ENCODE data around the gene NAV2. TPM values are rescaled to one million over a fixed set of nuclear protein-coding genes. Genes with fewer than 3 reads are reported as not detected.

NAV2 gene
- polyA plus RNA-seq, 3 donors, result not detected

DNA sequence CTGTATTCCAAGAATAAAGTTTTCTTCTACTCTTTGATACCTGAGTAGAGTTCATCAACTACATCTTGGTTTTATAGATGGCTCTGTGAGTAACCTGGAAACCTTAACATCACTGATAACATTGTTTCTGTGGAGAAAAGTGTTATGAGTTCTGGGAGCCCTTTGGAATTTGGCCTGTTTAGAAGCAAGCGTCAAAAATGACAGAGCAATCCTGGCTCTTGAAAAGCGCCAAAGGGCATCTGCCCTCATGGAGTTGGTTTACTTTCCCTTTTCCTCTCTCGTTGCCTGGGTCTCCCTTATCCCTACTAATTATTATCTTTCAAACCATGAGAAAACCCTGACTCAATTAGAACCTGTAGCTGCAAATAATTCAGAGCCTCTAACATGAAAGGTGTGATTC, 307.6 kb downstream of the NAV2 start:
- peaks cover 0 to 1% (median 0%) of the 10 kb centered on the region in 7 donors for H3K9me3 Mint-ChIP-seq
- no peak overlapping the region for H3K4me3 Mint-ChIP-seq
- H3K36me3 Mint-ChIP-seq, result no peaks in the 10 kb centered on the region
- H3K9ac ChIP-seq (ENCODE audit: insufficient read depth, low read length, poor library complexity, severe bottlenecking), result no peak overlapping the region
- no peaks in the 10 kb centered on the region for H3K36me3 ChIP-seq (replicated peaks in 1 of 2; ENCODE audit: control insufficient read depth in 1 of 2, insufficient read depth in 2 of 2, low read length in 2 of 2)
- H3K27me3 Mint-ChIP-seq (ENCODE audit: low read depth in 3 of 3), result peaks cover 0 to 4% (median 0%) of the 10 kb centered on the region in 3 donors
- no peaks in the 10 kb centered on the region for H3K79me2 ChIP-seq (ENCODE audit: insufficient read depth, low read length)
- no peak for DNase-seq
- H3K4me1 ChIP-seq (ENCODE audit: control insufficient read depth in 1 of 2, insufficient read depth in 2 of 2, low read length in 2 of 2), result no peaks in the 10 kb centered on the region
- H3K27ac Mint-ChIP-seq, result no peak overlapping the region
- WGBS (ENCODE audit: insufficient coverage), result 84% methylated on average over 3 of the region's 3 CpGs
- no peaks in the 10 kb centered on the region for H3K9me3 ChIP-seq (replicated peaks in 1 of 2; ENCODE audit: control insufficient read depth in 1 of 2, insufficient read depth in 1 of 2, low read length in 2 of 2)
- H3K27me3 ChIP-seq (ENCODE audit: control insufficient read depth in 2 of 2, insufficient read depth in 2 of 2, low read length in 2 of 2), result no peaks in the 10 kb centered on the region
- H3K4me1 Mint-ChIP-seq, result no peaks in the 10 kb centered on the region
- no peak overlapping the region for H2AFZ ChIP-seq (ENCODE audit: insufficient read depth, low read depth, low read length, poor library complexity, severe bottlenecking)
- H3K4me3 ChIP-seq (replicated peaks in 1 of 3; ENCODE audit: low read depth in 2 of 3, low read length in 3 of 3), result no peak overlapping the region
- H4K20me1 ChIP-seq (ENCODE audit: insufficient read depth, low read length), result no peaks in the 10 kb centered on the region
- intact Hi-C loops (cut with micrococcal nuclease), result no loop called here
- no peak overlapping the region for H3K4me2 ChIP-seq (replicated peaks; ENCODE audit: extremely low read depth, low read length, poor library complexity, severe bottlenecking)
- H3K27ac ChIP-seq (ENCODE audit: low read depth in 1 of 2, low read length in 2 of 2), result no peak overlapping the region
- TF ChIP-seq, protein P1, sequence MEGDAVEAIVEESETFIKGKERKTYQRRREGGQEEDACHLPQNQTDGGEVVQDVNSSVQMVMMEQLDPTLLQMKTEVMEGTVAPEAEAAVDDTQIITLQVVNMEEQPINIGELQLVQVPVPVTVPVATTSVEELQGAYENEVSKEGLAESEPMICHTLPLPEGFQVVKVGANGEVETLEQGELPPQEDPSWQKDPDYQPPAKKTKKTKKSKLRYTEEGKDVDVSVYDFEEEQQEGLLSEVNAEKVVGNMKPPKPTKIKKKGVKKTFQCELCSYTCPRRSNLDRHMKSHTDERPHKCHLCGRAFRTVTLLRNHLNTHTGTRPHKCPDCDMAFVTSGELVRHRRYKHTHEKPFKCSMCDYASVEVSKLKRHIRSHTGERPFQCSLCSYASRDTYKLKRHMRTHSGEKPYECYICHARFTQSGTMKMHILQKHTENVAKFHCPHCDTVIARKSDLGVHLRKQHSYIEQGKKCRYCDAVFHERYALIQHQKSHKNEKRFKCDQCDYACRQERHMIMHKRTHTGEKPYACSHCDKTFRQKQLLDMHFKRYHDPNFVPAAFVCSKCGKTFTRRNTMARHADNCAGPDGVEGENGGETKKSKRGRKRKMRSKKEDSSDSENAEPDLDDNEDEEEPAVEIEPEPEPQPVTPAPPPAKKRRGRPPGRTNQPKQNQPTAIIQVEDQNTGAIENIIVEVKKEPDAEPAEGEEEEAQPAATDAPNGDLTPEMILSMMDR (IDR thresholded peaks at IDR 0.05), result no peak

DNA sequence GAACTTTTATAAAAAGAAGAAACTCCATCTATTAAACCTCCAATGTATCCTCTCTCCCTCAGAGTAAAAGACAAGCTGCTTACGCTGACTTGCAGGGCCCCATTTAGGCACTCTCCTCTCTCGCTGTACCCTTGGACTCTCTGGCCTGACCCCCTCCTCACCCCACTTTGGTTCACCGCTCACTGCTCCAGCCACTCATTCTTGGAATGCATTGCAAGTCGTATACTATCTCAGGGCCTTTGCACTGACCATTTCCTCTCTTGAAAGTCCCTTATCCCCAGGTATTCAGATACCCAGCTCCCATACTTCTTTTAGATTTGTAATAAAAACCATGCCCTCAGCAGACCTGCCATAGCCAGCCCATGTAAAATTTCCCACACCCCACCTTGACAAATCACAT, 308.1 kb downstream of the NAV2 start:
- TF ChIP-seq, protein P1 (IDR thresholded peaks at IDR 0.05), result no peak
- H3K9ac ChIP-seq (ENCODE audit: insufficient read depth, low read length, poor library complexity, severe bottlenecking), result no peak overlapping the region
- Mint-ChIP-seq H3K9me3 (peaks cover 0 to 1% (median 0%) of the 10 kb centered on the region in 7 donors), H3K4me3 (no peak overlapping the region), H3K4me1 (no peaks in the 10 kb centered on the region), H3K27me3 (ENCODE audit: low read depth in 3 of 3) (peaks cover 0 to 4% (median 0%) of the 10 kb centered on the region in 3 donors), H3K27ac (no peak overlapping the region), H3K36me3 (no peaks in the 10 kb centered on the region)
- intact Hi-C loops (cut with micrococcal nuclease), result no loop called here
- no peak overlapping the region for H3K4me2 ChIP-seq (replicated peaks; ENCODE audit: extremely low read depth, low read length, poor library complexity, severe bottlenecking)
- H2AFZ ChIP-seq (ENCODE audit: insufficient read depth, low read depth, low read length, poor library complexity, severe bottlenecking), result no peak overlapping the region
- no peaks in the 10 kb centered on the region for H3K27me3 ChIP-seq (ENCODE audit: control insufficient read depth in 2 of 2, insufficient read depth in 2 of 2, low read length in 2 of 2)
- no peak for DNase-seq
- no peaks in the 10 kb centered on the region for H3K4me1 ChIP-seq (ENCODE audit: control insufficient read depth in 1 of 2, insufficient read depth in 2 of 2, low read length in 2 of 2)
- no peaks in the 10 kb centered on the region for H3K9me3 ChIP-seq (replicated peaks in 1 of 2; ENCODE audit: control insufficient read depth in 1 of 2, insufficient read depth in 1 of 2, low read length in 2 of 2)
- no peaks in the 10 kb centered on the region for H4K20me1 ChIP-seq (ENCODE audit: insufficient read depth, low read length)
- WGBS (ENCODE audit: insufficient coverage), result 100% methylated on average over 4 of the region's 4 CpGs
- no peaks in the 10 kb centered on the region for H3K79me2 ChIP-seq (ENCODE audit: insufficient read depth, low read length)
- H3K36me3 ChIP-seq (replicated peaks in 1 of 2; ENCODE audit: control insufficient read depth in 1 of 2, insufficient read depth in 2 of 2, low read length in 2 of 2), result no peaks in the 10 kb centered on the region
- H3K27ac ChIP-seq (ENCODE audit: low read depth in 1 of 2, low read length in 2 of 2), result no peak overlapping the region
- no peak overlapping the region for H3K4me3 ChIP-seq (replicated peaks in 1 of 3; ENCODE audit: low read depth in 2 of 3, low read length in 3 of 3)

Measured in CD14-positive monocyte (primary cell).